ENCODE measurements around the gene TCEANC2. TPM values are rescaled to one million over a fixed set of nuclear protein-coding genes. Genes with fewer than 3 reads are reported as not detected.

TCEANC2 gene
- total and polyA plus RNA-seq, 2 donors (not counting 1 experiment from before 2014, with no cell fraction given) = 3.0 to 4.0 TPM

GRCh38 chr1:54006508-54006907 is 46.9 kb upstream of the TCEANC2 start:
- H3K27ac ChIP-seq (ENCODE audit: insufficient read depth, low read length) = no peak overlapping the region
- H3K4me3 ChIP-seq (replicated peaks in 1 of 4; ENCODE audit: control extremely low read depth in 1 of 4, insufficient read depth in 1 of 4, low read depth in 3 of 4, low read length in 4 of 4) = no peak overlapping the region
- TF ChIP-seq CTCF (conservative IDR thresholded peaks at IDR 0.05 in 1 of 2, IDR thresholded peaks at IDR 0.05 in 1 of 2; ENCODE audit: low read depth in 1 of 2, low read length in 2 of 2) (no peak), EZH2 (IDR thresholded peaks at IDR 0.05; ENCODE audit: low read length, missing control alignments) (no peak)
- H3K4me1 ChIP-seq (ENCODE audit: control insufficient read depth, extremely low read depth, insufficient read depth, low read length) = no peaks in the 10 kb centered on the region
- no peaks in the 10 kb centered on the region for H3K36me3 ChIP-seq (ENCODE audit: control insufficient read depth, insufficient read depth, low read length)
- H3K9ac ChIP-seq (ENCODE audit: insufficient read depth, low read length) = no peak overlapping the region
- H3K9me3 ChIP-seq (ENCODE audit: control insufficient read depth, insufficient read depth, low read depth, low read length) = no peaks in the 10 kb centered on the region
- no peaks in the 10 kb centered on the region for H4K20me1 ChIP-seq (ENCODE audit: control insufficient read depth, extremely low read depth, insufficient read depth, low read length)
- H2AFZ ChIP-seq (ENCODE audit: low read length) = no peak overlapping the region
- peaks cover 26% of the 10 kb centered on the region for H3K27me3 ChIP-seq (ENCODE audit: control insufficient read depth, insufficient read depth, low read length)
- no peaks in the 10 kb centered on the region for H3K79me2 ChIP-seq (ENCODE audit: control insufficient read depth, insufficient read depth, low read length)
- H3K4me2 ChIP-seq (ENCODE audit: extremely low read depth, insufficient read depth, low read length) = no peak overlapping the region
- no peak for DNase-seq (ENCODE audit: low read depth in 2 of 2)

GRCh38 chr1:54007613-54008012 is 45.8 kb upstream of the TCEANC2 start:
- Histone ChIP-seq H3K27ac (ENCODE audit: insufficient read depth, low read length) (no peak overlapping the region), H3K4me1 (ENCODE audit: control insufficient read depth, extremely low read depth, insufficient read depth, low read length) (no peaks in the 10 kb centered on the region), H2AFZ (ENCODE audit: low read length) (no peak overlapping the region), H3K27me3 (ENCODE audit: control insufficient read depth, insufficient read depth, low read length) (peaks cover 28% of the 10 kb centered on the region), H4K20me1 (ENCODE audit: control insufficient read depth, extremely low read depth, insufficient read depth, low read length) (no peaks in the 10 kb centered on the region), H3K9ac (ENCODE audit: insufficient read depth, low read length) (no peak overlapping the region), H3K4me2 (ENCODE audit: extremely low read depth, insufficient read depth, low read length) (no peak overlapping the region), H3K36me3 (ENCODE audit: control insufficient read depth, insufficient read depth, low read length) (no peaks in the 10 kb centered on the region), H3K9me3 (ENCODE audit: control insufficient read depth, insufficient read depth, low read depth, low read length) (no peaks in the 10 kb centered on the region), H3K4me3 (replicated peaks in 1 of 4; ENCODE audit: control extremely low read depth in 1 of 4, insufficient read depth in 1 of 4, low read depth in 3 of 4, low read length in 4 of 4) (no peak overlapping the region), H3K79me2 (ENCODE audit: control insufficient read depth, insufficient read depth, low read length) (no peaks in the 10 kb centered on the region)
- TF ChIP-seq EZH2 (IDR thresholded peaks at IDR 0.05; ENCODE audit: low read length, missing control alignments) (no peak), CTCF (conservative IDR thresholded peaks at IDR 0.05 in 1 of 2, IDR thresholded peaks at IDR 0.05 in 1 of 2; ENCODE audit: low read depth in 1 of 2, low read length in 2 of 2) (no peak)
- no peak for DNase-seq (ENCODE audit: low read depth in 2 of 2)

GRCh38 chr1:54008876-54009275 is 44.5 kb upstream of the TCEANC2 start:
- Histone ChIP-seq H4K20me1 (ENCODE audit: control insufficient read depth, extremely low read depth, insufficient read depth, low read length) (no peaks in the 10 kb centered on the region), H3K9me3 (ENCODE audit: control insufficient read depth, insufficient read depth, low read depth, low read length) (no peaks in the 10 kb centered on the region), H3K4me3 (replicated peaks in 1 of 4; ENCODE audit: control extremely low read depth in 1 of 4, insufficient read depth in 1 of 4, low read depth in 3 of 4, low read length in 4 of 4) (no peak overlapping the region), H3K36me3 (ENCODE audit: control insufficient read depth, insufficient read depth, low read length) (no peaks in the 10 kb centered on the region), H3K27me3 (ENCODE audit: control insufficient read depth, insufficient read depth, low read length) (peaks cover 32% of the 10 kb centered on the region), H3K27ac (ENCODE audit: insufficient read depth, low read length) (no peak overlapping the region), H3K4me1 (ENCODE audit: control insufficient read depth, extremely low read depth, insufficient read depth, low read length) (no peaks in the 10 kb centered on the region), H3K79me2 (ENCODE audit: control insufficient read depth, insufficient read depth, low read length) (no peaks in the 10 kb centered on the region), H2AFZ (ENCODE audit: low read length) (no peak overlapping the region), H3K4me2 (ENCODE audit: extremely low read depth, insufficient read depth, low read length) (no peak overlapping the region), H3K9ac (ENCODE audit: insufficient read depth, low read length) (no peak overlapping the region)
- no peak for DNase-seq (ENCODE audit: low read depth in 2 of 2)
- TF ChIP-seq CTCF (conservative IDR thresholded peaks at IDR 0.05 in 1 of 2, IDR thresholded peaks at IDR 0.05 in 1 of 2; ENCODE audit: low read depth in 1 of 2, low read length in 2 of 2) (no peak), EZH2 (IDR thresholded peaks at IDR 0.05; ENCODE audit: low read length, missing control alignments) (no peak)

Data from fibroblast of lung (primary cell).